ENCODE data around the gene GPR108. TPM values are rescaled to one million over a fixed set of nuclear protein-coding genes. Genes with fewer than 3 reads are reported as not detected.
A peak's percentile ranks its signal among the peaks of the same experiment; 100 is the strongest.

Gene GPR108
- total RNA-seq, 1 donor from 2014 or later: 87.7 TPM

DNA sequence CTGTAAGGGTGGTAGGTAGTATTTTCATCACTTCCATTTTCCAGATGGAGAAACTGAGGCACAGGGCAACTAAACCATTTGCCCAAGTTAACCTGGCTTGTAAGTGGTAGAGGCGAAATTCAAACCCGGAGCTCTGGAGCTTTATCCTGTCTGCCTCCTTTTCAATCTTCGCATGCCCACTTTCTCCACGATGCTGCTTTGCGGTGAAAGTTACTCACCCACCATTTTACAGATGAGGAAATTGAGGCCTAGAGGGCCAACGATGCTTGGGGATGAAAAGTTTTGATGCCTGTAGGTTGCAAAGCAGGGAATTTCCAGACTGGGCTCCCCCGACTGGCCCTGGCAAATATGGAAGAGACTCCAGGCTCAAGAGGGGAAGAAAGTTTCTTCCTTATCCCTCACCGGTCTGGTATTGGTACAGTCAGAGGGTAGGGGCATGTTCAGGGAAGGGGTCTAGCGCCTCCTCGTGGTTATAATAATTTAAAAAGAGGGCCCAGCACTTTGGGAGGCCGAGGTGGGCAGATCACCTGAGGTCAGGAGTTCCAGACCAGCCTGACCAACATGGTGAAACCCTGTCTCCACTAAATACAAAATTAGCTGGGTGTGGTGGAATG, 31.7 kb upstream of the GPR108 start:
- H3K4me3 ChIP-seq (ENCODE audit: low read depth, low read length): no peak overlapping the region
- no peak for DNase-seq (ENCODE audit: low read depth)
- FAIRE-seq: no peak
- no peaks in the 10 kb centered on the region for H3K36me3 ChIP-seq (ENCODE audit: control insufficient read depth, insufficient read depth, low read length)
- peak; percentile 23 for TF ChIP-seq CTCF (IDR thresholded peaks at IDR 0.05; ENCODE audit: insufficient read depth, low read length, severe bottlenecking)
- no peaks in the 10 kb centered on the region for H3K27me3 ChIP-seq (ENCODE audit: control insufficient read depth, insufficient read depth, low read length)

DNA sequence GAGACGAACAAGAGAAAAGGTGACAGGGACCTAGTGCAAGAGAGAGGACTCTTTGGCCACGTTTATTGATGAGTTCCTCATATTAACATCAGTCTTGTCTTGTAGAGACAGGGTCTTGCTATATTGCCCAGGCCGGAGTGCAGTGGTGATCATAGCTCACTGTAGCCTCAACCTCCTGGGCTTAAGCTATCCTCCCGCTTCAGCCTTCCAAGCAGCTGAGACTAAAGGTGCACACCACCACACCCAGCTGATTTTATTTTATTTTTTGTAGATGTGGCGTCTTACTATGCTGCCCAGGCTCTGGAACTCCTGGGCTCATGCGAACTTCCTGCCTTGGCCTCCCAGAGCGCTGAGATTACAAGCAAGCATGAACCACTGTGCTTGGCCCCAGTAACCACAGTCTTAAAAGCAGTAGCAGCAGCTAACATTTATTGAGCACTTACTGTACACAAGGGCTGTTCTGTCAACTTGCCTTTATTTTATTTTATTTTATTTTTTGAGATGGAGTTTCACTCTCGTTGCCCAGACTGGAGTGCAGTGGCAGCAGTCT, 30.9 kb upstream of the GPR108 start:
- DNase-seq (ENCODE audit: low read depth) (no peak), FAIRE-seq (no peak)
- Histone ChIP-seq H3K4me3 (ENCODE audit: low read depth, low read length) (peak overlapping the region; percentile 74), H3K27me3 (ENCODE audit: control insufficient read depth, insufficient read depth, low read length) (no peaks in the 10 kb centered on the region), H3K36me3 (ENCODE audit: control insufficient read depth, insufficient read depth, low read length) (peaks cover 4% of the 10 kb centered on the region)
- TF ChIP-seq CTCF (IDR thresholded peaks at IDR 0.05; ENCODE audit: insufficient read depth, low read length, severe bottlenecking): no peak

- Histone ChIP-seq H3K4me3 (ENCODE audit: low read depth, low read length) (peak within 1 kb of the TSS; percentile 74), H3K36me3 (ENCODE audit: control insufficient read depth, insufficient read depth, low read length) (peaks cover 5% of the 10 kb centered on the region), H3K27me3 (ENCODE audit: control insufficient read depth, insufficient read depth, low read length) (no peaks in the 10 kb centered on the region)
- FAIRE-seq (no peak), DNase-seq (ENCODE audit: low read depth) (peak; percentile 90)
- TF ChIP-seq CTCF (IDR thresholded peaks at IDR 0.05; ENCODE audit: insufficient read depth, low read length, severe bottlenecking): no peak
Observed at GRCh38 chr19:6767357-6768235, 30.2 kb upstream of the GPR108 start, which contains the start of gene SH2D3A. TSS of gene SH2D3A (minus strand) at chr19:6767435. CDS start at chr19:6763748, 3,687 bp downstream.

GRCh38 chr19:6767081-6767356, 29.6 kb upstream of the GPR108 start:
- FAIRE-seq (no peak), DNase-seq (ENCODE audit: low read depth) (peak; percentile 66)
- Histone ChIP-seq H3K4me3 (ENCODE audit: low read depth, low read length) (peak overlapping the region; percentile 74), H3K27me3 (ENCODE audit: control insufficient read depth, insufficient read depth, low read length) (no peaks in the 10 kb centered on the region), H3K36me3 (ENCODE audit: control insufficient read depth, insufficient read depth, low read length) (peaks cover 5% of the 10 kb centered on the region)
- no peak for TF ChIP-seq CTCF (IDR thresholded peaks at IDR 0.05; ENCODE audit: insufficient read depth, low read length, severe bottlenecking)

DNA sequence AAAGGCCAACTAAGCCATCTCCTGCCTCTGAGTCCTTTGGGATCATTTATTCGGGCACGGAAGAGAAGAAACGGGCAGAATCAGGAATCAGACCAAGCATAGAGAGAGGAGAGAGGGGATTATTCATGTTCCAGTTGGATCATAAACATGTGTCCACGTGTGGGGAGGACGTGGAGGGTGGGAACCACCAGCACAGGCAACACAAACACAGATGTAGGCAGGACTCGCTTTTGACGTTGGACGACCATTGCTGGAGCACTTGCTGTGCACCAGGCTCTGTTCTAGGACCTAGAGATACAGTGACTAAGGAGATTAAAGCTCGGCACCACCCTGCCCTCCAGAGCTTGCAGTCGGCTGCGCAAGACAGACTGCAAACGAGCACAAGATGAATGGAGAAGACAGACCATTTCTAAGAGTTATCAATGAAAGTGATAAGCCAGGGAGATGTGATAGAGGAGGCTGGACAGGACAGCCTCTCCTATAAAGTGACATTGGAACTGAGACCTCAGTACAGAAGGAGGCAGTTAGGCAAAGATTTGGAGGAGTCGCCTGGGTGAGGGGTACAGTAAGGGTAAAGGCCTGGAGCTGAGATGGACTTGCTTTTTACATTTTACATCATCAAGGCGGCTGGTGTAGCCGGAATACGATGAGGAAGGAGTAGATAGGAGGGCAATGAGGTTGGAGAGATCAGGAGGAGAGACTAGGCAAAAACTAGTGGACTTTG, 29.1 kb upstream of the GPR108 start:
- peaks cover 5% of the 10 kb centered on the region for H3K36me3 ChIP-seq (ENCODE audit: control insufficient read depth, insufficient read depth, low read length)
- no peaks in the 10 kb centered on the region for H3K27me3 ChIP-seq (ENCODE audit: control insufficient read depth, insufficient read depth, low read length)
- FAIRE-seq (no peak), DNase-seq (ENCODE audit: low read depth) (peak; percentile 59)
- TF ChIP-seq CTCF (IDR thresholded peaks at IDR 0.05; ENCODE audit: insufficient read depth, low read length, severe bottlenecking): peak; percentile 9
- H3K4me3 ChIP-seq (ENCODE audit: low read depth, low read length): peak overlapping the region; percentile 74
